Caco-2 (cell line): ENCODE data around the gene ELP4. TPM values are rescaled to one million over a fixed set of nuclear protein-coding genes. Genes with fewer than 3 reads are reported as not detected.

ENCODE experiments used
- BruUV-seq: library from RNA; stranded (reverse); fragments of 400-500 nt; replicated peaks from 2 replicates; lab custom pipeline; 2021; lab: Mats Ljungman, UMichigan
- CTCF ChIA-PET: fragments of 300-600 bp; sonication (Branson Sonifier 250); formaldehyde crosslinking; loops from one replicate; lab custom pipeline; 2022; ENCODE audit warnings: antibody characterized with exemption; lab: Charles Lee
- POLR2A ChIA-PET: fragments of 300-600 bp; sonication (Branson Sonifier 250); formaldehyde crosslinking; loops from one replicate; lab custom pipeline; 2022; ENCODE audit warnings: antibody characterized with exemption; lab: Charles Lee
- DNase-seq, 2 experiments: peaks; one replicate each; pipeline versions ENCODE4 v3.0.0 to v3.0.0-alpha.2; 2020 to 2022
- H3K27me3 ChIP-seq: replicated peaks from 2 replicates; pipeline ENCODE4 v1.6.0; 2011; ENCODE audit warnings: low read length; ENCODE audit not compliant: control insufficient read depth, insufficient read depth
- H3K36me3 ChIP-seq: 2 replicates; pipeline ENCODE4 v1.5.1; 2011; ENCODE audit warnings: low read length; ENCODE audit not compliant: control insufficient read depth, insufficient read depth
- H3K4me1 ChIP-seq: fragments of 250-450 bp; sonication (Bioruptor Pico); 2 replicates; pipeline ENCODE4 v1.5.1; 2020; ENCODE audit warnings: mild to moderate bottlenecking
- H3K4me3 ChIP-seq: 2 replicates; pipeline ENCODE4 v1.5.1; 2011; ENCODE audit warnings: low read depth, mild to moderate bottlenecking, control low read depth, low read length
- H3K9me3 ChIP-seq: fragments of 250-450 bp; sonication (Bioruptor Pico); 2 replicates; pipeline ENCODE4 v1.5.1; 2020; ENCODE audit warnings: mild to moderate bottlenecking, moderate library complexity
- H3K27ac Mint-ChIP-seq: one replicate; pipeline ENCODE4 v1.8.0; 2022; ENCODE audit warnings: mixed read lengths; ENCODE audit not compliant: unreplicated experiment
- H3K27me3 Mint-ChIP-seq: one replicate; pipeline ENCODE4 v1.8.0; 2022; ENCODE audit warnings: mixed read lengths; ENCODE audit not compliant: insufficient read depth, unreplicated experiment
- H3K36me3 Mint-ChIP-seq: one replicate; pipeline ENCODE4 v1.8.0; 2022; ENCODE audit warnings: mild to moderate bottlenecking, mixed read lengths; ENCODE audit not compliant: insufficient read depth, unreplicated experiment
- H3K4me1 Mint-ChIP-seq: one replicate; pipeline ENCODE4 v1.8.0; 2022; ENCODE audit warnings: low read depth, mixed read lengths; ENCODE audit not compliant: unreplicated experiment
- H3K4me3 Mint-ChIP-seq: one replicate; pipeline ENCODE4 v1.8.0; 2022; ENCODE audit warnings: mild to moderate bottlenecking, moderate library complexity, mixed read lengths; ENCODE audit not compliant: unreplicated experiment
- H3K9me3 Mint-ChIP-seq: one replicate; pipeline ENCODE4 v1.8.0; 2022; ENCODE audit warnings: mixed read lengths; ENCODE audit not compliant: unreplicated experiment
- intact Hi-C: fragments of 100-400 bp; cut with micrococcal nuclease; formaldehyde crosslinking; loops from one replicate; pipeline ENCODE4 v1.10.0; 2022; ENCODE audit not compliant: unreplicated experiment
- total RNA-seq: library from RNA; stranded (reverse); gene quantifications from 2 replicates; pipeline ENCODE4 v1.2.3, GENCODE V29; 2022
- TF ChIP-seq, protein P1 (sequence below), 2 experiments: fragments of 200-600 bp in 1 of 2; IDR thresholded peaks; 1 replicate in 1 of 2; 2 replicates in 1 of 2; pipeline versions ENCODE4 v1.5.1 to v1.8.0; 2011 to 2022; ENCODE audit warnings: antibody characterized with exemption in 1 of 2, control low read depth in 1 of 2, inconsistent platforms in 1 of 2, low read depth in 1 of 2, low read length in 1 of 2, mild to moderate bottlenecking in 1 of 2, moderate library complexity in 1 of 2; ENCODE audit not compliant: insufficient read depth in 1 of 2, severe bottlenecking in 1 of 2, unreplicated experiment in 1 of 2

ELP4 gene
- total RNA-seq, 1 experiment from 2014 or later, result 18.8 TPM

DNA sequence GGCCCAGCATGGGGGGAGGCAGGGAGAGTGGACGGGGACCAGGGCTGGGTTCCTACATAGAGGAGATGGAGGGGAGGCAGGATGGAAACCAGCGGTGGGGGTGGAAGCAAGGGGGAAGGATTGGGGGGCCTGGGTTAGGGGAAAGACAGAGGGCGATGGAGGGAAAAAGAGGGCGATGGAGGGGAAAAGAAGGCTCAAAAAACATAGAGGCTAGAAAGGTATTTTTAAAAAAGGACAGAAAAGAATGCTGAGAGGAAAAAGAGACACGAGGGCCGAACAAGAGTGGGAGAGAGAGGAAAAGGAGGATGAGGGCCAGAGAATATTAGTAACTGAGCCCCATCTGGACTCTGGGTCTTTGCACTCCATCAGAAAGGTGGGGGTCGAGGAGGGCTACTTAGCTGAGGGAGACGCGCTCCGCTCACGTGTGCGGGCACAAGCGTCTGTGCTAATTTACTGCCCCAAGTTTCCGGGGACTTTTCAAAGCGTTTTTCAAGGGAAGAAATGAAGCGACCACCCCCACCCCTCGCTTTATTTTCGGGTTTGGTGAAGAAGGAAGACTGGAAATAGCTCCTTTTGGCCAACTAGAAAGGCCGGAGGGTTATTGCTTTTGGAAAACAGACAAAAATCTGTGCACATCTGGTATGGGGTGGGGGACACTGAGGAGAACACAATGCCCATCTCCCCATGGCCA, 287.1 kb downstream of the ELP4 start:
- peaks cover 37% of the 10 kb centered on the region for H3K27me3 Mint-ChIP-seq
- DNase-seq, result no peak
- H3K4me3 ChIP-seq, result no peak overlapping the region
- TF ChIP-seq, protein P1, sequence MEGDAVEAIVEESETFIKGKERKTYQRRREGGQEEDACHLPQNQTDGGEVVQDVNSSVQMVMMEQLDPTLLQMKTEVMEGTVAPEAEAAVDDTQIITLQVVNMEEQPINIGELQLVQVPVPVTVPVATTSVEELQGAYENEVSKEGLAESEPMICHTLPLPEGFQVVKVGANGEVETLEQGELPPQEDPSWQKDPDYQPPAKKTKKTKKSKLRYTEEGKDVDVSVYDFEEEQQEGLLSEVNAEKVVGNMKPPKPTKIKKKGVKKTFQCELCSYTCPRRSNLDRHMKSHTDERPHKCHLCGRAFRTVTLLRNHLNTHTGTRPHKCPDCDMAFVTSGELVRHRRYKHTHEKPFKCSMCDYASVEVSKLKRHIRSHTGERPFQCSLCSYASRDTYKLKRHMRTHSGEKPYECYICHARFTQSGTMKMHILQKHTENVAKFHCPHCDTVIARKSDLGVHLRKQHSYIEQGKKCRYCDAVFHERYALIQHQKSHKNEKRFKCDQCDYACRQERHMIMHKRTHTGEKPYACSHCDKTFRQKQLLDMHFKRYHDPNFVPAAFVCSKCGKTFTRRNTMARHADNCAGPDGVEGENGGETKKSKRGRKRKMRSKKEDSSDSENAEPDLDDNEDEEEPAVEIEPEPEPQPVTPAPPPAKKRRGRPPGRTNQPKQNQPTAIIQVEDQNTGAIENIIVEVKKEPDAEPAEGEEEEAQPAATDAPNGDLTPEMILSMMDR (IDR thresholded peaks at IDR 0.05; ENCODE audit: insufficient read depth in 1 of 2, low read depth in 1 of 2, low read length in 1 of 2, severe bottlenecking in 1 of 2, unreplicated experiment in 1 of 2), result no peak
- intact Hi-C loops, result no loop called here
- H3K9me3 Mint-ChIP-seq, result no peaks in the 10 kb centered on the region
- no peaks in the 10 kb centered on the region for H3K9me3 ChIP-seq
- no peak overlapping the region for H3K27ac Mint-ChIP-seq
- no peaks in the 10 kb centered on the region for H3K36me3 Mint-ChIP-seq
- ChIA-PET CTCF (interaction anchor here (0.6 kb wide), 1 partner anchor 75 kb away, joined by 3 read pairs; no protein-coding TSS in a partner anchor), POLR2A (interaction anchor here (0.6 kb wide), 2 partner anchors 294 to 1653 kb away, joined by 6 read pairs; no protein-coding TSS in a partner anchor)
- H3K4me3 Mint-ChIP-seq, result no peak overlapping the region
- BruUV-seq, result no TSS peak
- H3K4me1 Mint-ChIP-seq, result no peaks in the 10 kb centered on the region
- H3K27me3 ChIP-seq, result peaks cover 3% of the 10 kb centered on the region; the same call in 1 of the 2 replicates
- no peaks in the 10 kb centered on the region for H3K36me3 ChIP-seq
- no peaks in the 10 kb centered on the region for H3K4me1 ChIP-seq

DNA sequence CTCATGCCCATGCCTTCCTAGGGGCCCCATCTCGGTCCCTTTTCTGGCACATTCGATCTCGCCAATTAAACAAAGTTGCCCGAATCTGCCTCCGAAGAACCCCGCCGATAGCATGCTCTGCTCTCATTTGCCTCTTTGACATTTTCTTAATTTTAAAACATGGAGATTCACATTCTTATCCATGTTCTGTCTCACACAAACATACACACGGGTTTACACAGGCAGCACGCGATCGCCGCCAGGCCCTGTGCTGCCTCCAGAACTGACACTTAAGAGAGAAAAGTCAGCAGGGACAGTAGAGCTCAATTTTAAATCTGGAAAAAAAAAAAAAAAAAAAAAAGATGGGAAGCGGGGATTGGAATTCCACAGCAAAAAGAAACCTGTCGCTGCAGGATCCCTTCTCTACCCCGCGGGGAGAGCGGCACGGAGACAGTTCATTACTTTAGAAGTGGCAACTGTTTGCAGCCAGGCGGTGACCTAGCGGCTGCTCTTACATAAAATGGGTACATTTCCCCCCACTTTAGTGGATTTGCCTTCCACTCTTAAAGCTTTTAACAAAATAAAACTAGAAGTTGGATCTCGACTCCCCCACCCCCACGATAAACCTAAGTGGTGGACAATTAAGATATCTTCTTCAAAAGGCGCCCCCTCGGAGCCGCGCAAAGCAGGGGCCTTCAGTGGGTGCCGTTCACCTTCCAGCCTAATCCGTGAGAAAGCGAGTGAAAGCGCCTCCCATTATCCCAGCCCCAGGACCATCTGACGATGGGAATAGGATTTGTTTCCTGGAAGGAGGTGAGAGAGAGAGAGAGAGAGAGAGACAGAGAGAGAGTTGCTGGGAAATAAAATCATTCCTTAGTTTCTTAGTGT, 287.9 kb downstream of the ELP4 start:
- ChIA-PET CTCF (interaction anchor here (0.6 kb wide), 1 partner anchor 74 kb away, joined by 3 read pairs; no protein-coding TSS in a partner anchor), POLR2A (interaction anchor here (0.6 kb wide), 2 partner anchors 293 to 1652 kb away, joined by 6 read pairs; no protein-coding TSS in a partner anchor)
- H3K9me3 ChIP-seq, result no peaks in the 10 kb centered on the region
- Mint-ChIP-seq H3K4me1 (no peaks in the 10 kb centered on the region), H3K9me3 (no peaks in the 10 kb centered on the region), H3K4me3 (no peak overlapping the region), H3K27me3 (peaks cover 41% of the 10 kb centered on the region), H3K36me3 (no peaks in the 10 kb centered on the region), H3K27ac (no peak overlapping the region)
- TF ChIP-seq, protein P1 (IDR thresholded peaks at IDR 0.05; ENCODE audit: insufficient read depth in 1 of 2, low read depth in 1 of 2, low read length in 1 of 2, severe bottlenecking in 1 of 2, unreplicated experiment in 1 of 2), result no peak
- H3K4me1 ChIP-seq, result no peaks in the 10 kb centered on the region
- intact Hi-C loops, result no loop called here
- BruUV-seq, result no TSS peak
- no peak overlapping the region for H3K4me3 ChIP-seq
- H3K36me3 ChIP-seq, result no peaks in the 10 kb centered on the region
- H3K27me3 ChIP-seq, result peaks cover 3% of the 10 kb centered on the region; the same call in 1 of the 2 replicates
- no peak for DNase-seq

DNA sequence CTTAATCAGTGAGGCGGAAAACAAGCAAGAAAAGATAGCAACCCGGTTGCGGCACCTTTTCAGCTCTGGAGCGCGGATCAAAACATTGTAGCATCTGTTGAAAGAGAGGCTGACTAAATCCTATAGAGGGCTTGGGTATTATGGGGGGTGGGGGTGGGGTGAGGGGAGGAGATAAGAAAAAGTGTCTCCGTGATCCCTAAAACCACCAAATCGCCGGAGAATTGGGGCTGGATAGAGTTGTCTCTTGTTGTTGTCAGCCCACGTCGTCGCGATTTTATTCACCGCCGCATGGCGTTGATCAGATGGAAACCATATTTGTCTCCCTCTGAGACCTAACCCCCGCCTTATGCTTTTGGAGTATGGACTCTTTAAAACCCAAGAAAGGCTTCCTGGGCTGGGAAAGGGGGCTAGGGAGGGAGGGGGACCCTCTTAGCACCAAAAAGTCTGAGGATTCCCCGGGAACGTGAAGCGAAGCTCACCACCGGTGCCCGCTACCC, 288.5 kb downstream of the ELP4 start:
- Histone ChIP-seq H3K36me3 (no peaks in the 10 kb centered on the region), H3K4me3 (no peak overlapping the region), H3K4me1 (no peaks in the 10 kb centered on the region), H3K27me3 (peaks cover 3% of the 10 kb centered on the region; the same call in 1 of the 2 replicates), H3K9me3 (no peaks in the 10 kb centered on the region)
- POLR2A ChIA-PET, result no interaction called here
- no peaks in the 10 kb centered on the region for H3K36me3 Mint-ChIP-seq
- intact Hi-C loops, result no loop called here
- no peaks in the 10 kb centered on the region for H3K9me3 Mint-ChIP-seq
- CTCF ChIA-PET, result no interaction called here
- no TSS peak for BruUV-seq
- peaks cover 43% of the 10 kb centered on the region for H3K27me3 Mint-ChIP-seq
- TF ChIP-seq, protein P1 (IDR thresholded peaks at IDR 0.05; ENCODE audit: insufficient read depth in 1 of 2, low read depth in 1 of 2, low read length in 1 of 2, severe bottlenecking in 1 of 2, unreplicated experiment in 1 of 2), result no peak
- no peak overlapping the region for H3K4me3 Mint-ChIP-seq
- no peak overlapping the region for H3K27ac Mint-ChIP-seq
- no peaks in the 10 kb centered on the region for H3K4me1 Mint-ChIP-seq
- no peak for DNase-seq
